Superior temporal gyrus (tissue), 1 donor: ENCODE data around the gene UHRF1.
"Not testable (repeated sequence)": the region's sequence is repeated elsewhere in the genome, so short reads cannot be mapped to it uniquely, and the experiment has no call there.

ENCODE experiments used
- DNase-seq: peaks from one replicate; pipeline ENCODE4 v3.0.0-alpha.2; 2016; ENCODE audit errors: extremely low spot score

Gene UHRF1

DNA sequence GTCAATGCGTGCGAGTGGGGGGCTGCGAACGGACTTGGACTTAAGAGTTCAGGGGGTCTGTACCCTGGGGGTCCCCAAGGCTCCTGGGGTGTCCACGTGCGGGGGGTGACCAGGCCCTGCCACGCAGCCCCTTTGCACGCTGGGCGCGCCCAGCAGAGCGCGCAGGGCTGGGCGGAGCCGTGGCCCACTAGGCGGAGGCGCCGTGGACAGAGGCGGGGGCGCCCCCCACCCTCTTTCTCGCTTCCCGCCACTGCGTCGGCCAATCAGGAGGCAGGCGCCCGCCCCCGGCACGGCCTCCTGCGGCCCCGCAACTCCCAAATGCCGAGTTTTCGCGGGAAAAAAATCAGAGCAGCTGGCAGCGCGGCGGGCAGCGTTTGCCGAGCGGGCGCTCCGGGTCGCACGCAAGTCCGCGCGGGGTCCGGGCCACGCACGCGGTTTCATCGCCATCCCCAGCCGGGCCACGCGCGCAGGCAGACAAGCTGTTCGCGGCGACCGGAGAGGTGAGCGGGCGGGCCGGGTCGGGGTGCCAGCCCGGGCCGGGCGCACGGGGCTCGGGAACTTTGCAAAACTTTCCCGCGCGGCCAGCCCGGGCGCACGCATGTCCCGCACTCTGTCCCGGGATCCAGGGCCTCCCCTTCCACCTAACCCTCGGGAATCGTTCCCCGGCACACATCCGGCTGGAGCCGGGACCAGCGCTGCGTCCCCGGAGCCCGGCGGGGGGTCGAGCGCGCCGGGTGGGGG lies at the start of gene UHRF1:
UHRF1 (plus strand) TSS at position 346 of the 741 bp plus-strand sequence. CDS start 1,385 bp downstream, outside the sequence.
- DNase-seq = no peak

DNA sequence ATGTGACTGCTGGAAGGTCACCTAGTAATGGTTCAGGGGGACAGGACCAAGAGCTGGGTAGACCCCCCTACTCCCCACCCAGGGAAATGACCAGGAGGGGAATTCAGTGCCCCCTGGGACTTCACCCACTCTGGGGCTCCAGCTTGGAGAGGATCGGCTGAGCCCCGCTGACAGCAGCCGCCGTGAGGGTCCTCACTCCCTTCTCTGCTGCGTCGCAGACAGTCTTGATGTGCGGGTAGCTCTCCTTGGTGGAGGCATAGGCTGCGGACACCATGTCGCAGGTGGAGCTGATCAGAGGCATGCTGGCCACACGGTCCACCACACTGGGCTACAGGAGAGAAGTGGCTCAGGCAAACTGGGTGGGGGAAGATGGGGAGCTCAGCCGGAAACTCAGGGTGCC lies 49.6 kb upstream of the UHRF1 start:
- DNase-seq = no peak

DNA sequence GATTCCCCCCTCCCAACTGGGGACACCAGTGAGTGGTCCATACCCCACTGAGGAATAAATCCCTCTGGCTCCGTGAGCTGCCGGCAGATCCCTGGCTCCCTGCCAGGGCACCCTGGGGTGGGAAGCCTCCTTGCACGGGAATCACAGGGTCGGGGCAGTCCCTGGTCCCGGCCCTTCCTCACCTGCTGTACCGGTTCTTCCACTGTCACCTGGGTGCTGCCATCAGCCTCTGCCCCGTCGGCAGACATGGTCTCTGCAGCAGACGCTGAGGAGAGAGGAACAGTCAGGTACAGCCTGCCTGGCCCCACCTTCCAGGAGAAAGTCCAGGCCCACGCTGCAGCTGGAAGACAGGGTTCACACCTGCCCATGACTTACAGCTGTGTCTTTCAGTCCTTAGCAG lies 48.2 kb upstream of the UHRF1 start:
- no peak for DNase-seq

DNA sequence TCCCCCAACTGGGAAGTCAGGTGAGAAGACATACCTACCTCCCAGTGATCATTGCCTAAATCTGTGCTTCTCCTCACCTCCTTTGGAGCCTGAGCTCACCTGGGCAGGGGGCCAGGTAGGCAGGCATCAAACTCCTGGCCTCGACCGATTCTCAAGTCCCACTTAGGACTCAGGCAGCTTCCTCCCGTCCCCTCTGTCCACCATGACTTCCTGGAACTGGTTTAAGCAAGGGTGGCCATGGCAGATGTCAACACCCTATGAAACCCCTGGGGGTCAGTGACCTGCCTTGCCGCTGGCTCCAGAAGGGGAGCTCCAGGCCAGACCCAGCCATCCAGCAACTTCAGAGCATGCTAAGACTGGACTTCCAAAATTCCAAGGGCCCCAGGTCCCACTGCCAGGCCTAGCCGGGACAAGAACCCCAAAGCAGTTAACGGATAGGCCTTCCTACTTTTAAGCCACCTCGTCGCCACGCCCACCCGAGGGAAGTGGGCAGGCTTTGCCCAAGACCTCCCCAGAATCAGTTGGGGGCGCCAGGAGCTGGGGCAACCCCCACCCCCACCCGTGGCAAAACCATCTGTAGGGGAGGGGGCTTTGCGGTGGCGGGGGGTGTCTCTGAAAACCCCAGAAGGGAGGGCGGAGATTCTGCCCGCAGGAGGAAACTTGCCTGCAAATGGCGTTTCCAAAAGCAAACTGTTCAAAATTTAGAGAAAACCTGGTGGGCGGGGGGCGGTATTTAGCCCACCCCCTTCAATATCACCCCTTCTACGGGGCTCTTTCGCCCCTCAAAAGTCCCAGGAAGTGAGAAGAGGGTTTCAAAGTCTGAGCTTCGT lies 42.5 kb upstream of the UHRF1 start:
- DNase-seq = no peak

DNA sequence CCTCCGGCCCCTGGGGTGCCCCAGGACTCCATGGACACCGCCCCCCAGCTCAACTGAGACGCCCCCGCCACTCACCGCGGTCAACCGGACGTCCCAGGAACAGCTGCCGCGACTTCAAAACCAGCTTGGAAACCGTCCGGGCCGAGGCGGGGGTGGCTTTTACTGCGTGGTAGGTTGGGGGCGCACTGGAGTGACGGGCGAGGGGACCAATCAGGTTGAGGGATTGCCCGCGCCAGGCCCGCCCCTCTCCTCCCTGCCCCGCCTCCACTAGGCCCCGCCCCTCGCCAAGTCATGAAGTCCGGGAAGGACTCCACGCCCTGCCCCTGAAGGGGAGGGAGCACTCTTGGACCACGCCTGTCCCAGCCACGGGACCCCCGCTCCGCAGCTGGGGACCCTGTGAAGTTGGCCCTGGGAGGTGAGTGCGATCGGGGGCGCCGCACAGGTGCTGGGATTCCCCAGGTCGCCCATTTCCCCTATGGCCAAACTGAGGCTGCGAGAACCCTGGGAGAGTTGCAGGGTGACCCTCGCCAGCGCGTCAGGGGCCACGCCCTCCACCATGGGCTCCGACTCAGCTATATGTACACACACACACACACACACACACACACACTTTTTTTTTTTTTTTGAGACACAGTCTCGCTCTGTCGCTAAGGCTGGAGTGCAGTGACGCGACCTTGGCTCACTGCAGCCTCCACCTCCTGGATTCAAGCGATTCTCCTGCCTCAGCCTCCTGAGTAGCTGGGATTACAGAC lies 41.6 kb upstream of the UHRF1 start, which contains the start of gene PLIN3:
PLIN3 (minus strand) TSS at position 134 of the 752 bp plus-strand sequence. CDS start 6,273 bp downstream, outside the sequence.
- DNase-seq = peak; percentile 83

DNA sequence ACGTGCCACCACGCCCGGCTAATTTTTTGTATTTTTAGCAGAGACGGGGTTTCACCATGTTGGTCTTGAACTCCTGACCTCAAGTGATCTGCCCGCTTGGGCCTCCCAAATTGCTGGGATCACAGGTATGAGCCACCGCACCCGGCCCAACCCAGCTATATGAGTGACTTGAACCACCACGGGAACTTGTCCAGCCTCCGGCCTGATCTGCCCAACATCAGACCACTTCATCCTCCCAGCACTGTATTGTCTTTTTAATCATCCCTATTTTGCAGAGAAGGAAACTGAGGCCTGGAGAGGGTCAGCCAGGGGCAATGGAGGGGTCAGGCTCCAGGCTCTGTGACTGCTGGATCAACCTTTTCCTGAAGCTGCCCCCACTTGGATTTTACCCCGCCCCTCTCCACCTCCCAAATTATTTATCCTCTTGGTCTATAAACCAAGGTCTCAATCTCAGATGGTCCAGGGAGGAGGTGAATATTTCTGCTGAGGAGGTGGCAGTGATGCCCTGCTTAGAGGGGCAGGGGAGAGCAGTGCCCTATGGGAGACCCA lies 40.9 kb upstream of the UHRF1 start:
- no peak for DNase-seq

DNA sequence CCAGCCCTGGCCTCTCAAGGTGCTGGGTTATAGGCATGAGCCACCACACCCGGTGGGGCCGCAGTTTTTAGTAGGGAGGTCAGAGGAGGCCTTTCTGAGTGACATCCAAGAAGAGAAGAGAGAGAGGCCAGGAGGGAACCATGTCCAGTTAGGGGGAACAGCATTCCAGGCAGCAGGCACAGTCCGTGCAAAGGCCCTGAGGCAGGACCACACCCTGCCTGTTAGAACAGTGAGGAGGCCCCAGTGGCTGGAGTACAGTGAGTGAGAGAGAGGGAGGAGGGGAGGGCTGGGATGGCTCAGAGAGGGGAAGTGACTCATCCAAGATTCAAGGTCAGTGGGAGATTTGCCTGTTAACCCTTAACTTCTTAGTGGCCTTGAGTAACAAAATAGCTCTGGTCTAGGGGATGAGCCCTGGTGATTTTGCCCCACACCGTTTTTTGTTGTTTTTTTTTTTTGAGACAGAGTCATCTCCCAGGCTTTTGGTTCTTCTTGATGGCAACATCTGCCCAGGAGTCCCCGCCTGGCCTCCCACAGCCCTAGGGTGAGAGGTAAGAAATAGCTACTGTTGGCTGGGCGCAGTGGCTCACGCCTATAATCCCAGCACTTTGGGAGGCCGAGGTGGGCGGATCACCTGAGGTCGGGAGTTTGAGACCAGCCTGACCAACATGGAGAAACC lies 39.1 kb upstream of the UHRF1 start:
- no peak for DNase-seq

DNA sequence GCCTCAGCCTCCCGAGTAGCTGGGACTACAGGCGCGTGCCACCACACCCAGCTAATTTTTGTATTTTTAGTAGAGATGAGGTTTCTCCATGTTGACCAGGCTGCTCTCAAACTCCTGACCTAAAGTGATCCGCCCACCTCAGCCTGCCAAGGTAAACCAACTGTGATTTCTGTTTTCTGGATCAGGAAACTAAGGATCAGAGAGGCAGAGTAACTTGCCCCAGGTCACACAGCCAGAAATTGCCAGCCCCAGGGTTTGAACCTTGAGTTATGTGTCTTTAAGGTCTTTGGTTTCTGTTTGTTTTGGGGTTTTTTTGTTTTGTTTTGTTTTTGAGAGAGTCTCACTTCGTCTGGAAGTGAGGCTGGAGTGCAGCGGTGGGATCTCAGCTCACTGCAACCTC lies 37.6 kb upstream of the UHRF1 start:
- no peak for DNase-seq

DNA sequence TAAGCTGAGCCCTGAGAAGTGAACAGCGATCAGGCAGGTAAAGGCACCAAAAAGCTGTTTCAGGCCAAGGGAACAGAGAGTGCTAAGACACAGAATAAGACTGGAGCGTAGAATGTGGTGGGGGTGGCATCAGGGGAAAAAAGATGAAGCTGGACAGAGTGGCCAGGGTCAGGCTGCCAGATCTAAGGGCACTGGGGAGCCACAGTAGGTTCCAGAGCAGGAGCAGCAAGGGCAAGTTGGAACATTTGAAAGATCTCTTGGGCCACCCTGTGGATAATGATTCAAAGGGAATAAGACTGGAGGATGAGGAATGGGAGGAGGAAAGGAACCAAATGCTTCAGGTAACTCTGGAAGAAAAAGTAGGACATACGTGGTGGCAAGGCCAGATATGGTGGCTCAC lies 35.4 kb upstream of the UHRF1 start:
- no peak for DNase-seq

DNA sequence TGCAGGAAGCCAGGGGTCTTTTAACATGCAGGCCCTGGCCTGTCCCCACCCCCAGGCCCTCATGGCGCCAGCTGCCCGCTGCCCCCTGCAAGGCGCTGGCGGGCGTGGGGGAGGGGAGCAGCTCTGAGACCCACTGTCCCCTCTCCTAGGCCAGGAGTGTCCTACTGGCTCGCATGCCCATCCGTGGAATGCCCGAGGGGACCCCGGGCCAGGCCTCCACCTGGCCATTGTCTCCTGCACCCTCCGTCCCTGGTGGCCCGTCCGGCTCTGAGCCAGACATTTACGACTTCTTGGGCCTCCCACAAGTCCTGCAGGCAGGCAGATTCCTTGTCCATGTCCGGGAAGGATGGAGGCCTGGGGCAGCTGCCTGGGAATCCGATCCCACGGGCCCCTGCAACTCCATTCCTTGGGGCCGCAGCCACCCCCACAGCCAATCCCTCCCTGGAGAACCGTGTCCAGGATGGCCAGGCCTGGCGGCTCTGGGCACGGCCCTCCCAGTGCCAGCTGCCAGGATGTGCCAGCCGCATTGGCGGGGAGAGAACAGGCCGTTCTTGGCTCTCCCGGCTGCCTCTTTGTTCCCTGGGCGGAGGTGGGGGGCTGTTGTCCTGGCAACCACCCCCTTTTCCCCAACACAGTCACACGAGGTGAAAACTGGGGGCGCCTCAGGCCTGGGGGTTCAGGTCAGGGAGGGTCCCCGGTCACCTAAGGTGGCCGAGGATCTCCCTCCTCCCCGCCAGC lies 31.4 kb upstream of the UHRF1 start:
- DNase-seq = peak; percentile 94

DNA sequence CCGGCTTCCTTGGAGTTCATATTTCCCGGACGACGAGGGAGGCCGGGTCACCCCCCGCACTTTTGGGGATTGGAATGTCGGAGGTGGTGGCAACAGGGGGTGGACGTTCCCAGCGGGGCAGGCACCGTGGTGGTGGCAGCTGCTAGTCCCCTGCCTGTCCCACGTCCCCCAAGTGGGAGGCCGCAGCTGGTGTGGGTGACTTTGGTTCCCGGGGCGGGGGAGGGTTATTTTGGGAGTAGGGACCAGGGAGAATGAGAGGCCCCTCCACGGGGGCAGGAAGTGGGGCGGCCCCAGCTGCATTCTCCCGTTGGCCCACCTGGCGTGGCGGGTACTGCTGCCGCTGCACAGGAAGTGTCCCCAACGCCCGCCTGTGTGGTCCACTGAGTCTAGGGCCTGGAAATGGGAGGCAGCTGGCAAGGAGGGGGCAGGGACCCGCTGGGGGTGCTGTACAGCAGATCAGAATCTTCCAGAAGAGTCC lies 30.8 kb upstream of the UHRF1 start:
- peak; percentile 59 for DNase-seq

DNA sequence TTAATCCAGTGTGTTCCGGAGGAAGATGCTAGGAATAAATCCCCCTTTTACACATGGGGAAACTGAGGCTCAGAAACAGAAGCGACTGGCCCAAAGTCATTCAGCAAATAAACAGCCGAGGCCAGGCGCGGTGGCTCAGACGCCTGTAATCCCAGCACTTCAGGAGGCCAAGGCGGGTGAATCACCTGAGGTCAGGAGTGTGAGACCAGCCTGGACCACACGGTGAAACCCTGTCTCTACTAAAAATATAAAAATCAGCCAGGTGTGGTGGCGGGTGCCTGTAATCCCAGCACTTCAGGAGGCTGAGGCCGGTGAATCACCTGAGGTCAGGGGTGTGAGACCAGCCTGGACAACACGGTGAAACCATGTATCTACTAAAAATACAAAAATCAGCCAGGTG lies 30.3 kb upstream of the UHRF1 start:
- no peak for DNase-seq

DNA sequence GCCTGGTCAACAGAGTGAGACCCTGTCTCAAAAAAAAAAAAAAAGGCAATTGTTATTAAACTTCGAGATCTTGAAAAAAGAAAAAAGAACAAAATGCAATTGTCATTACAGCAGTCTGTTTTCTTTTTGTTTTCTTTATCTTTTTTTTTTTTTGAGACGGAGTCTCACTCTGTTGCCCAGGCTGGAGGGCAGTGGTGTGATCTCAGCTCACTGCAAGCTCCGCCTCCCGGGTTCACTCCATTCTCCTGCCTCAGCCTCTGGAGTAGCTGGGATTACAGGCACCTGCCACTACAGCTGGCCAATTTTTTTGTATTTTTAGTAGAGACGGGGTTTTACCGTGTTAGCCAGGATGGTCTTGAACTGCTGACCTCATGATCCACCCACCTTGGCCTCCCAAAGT lies 26.4 kb upstream of the UHRF1 start:
- DNase-seq = not testable (repeated sequence)

DNA sequence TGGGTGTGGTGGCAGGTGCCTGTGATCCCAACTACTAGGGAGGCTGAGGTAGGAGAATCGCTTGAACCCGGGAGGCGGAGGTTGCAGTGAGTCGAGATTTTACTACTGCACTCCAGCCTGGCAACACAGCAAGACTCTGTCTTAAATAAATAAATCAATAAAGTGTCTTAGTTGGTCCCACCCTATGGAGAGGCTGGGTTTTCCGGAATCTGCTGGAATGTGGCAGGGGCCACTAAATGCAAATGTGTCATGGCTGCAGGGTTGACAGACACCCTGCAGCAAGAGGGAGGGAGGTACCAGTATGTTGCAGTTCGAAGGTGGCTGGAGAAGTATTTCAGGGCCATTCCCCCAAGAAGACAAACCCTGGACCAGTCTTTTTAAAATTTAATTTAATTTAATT lies 24.3 kb upstream of the UHRF1 start:
- not testable (repeated sequence) for DNase-seq

DNA sequence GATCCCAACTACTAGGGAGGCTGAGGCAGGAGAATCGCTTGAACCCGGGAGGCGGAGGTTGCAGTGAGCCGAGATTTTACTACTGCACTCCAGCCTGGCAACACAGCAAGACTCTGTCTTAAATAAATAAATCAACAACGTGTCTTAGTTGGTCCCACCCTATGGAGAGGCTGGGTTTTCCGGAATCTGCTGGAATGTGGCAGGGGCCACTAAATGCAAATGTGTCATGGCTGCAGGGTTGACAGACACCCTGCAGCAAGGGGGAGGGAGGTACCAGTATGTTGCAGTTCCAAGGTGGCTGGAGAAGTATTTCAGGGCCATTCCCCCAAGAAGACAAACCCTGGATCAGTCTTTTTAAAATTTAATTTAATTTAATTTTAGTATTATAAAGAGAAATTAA lies 21.5 kb upstream of the UHRF1 start:
- not testable (repeated sequence) for DNase-seq

DNA sequence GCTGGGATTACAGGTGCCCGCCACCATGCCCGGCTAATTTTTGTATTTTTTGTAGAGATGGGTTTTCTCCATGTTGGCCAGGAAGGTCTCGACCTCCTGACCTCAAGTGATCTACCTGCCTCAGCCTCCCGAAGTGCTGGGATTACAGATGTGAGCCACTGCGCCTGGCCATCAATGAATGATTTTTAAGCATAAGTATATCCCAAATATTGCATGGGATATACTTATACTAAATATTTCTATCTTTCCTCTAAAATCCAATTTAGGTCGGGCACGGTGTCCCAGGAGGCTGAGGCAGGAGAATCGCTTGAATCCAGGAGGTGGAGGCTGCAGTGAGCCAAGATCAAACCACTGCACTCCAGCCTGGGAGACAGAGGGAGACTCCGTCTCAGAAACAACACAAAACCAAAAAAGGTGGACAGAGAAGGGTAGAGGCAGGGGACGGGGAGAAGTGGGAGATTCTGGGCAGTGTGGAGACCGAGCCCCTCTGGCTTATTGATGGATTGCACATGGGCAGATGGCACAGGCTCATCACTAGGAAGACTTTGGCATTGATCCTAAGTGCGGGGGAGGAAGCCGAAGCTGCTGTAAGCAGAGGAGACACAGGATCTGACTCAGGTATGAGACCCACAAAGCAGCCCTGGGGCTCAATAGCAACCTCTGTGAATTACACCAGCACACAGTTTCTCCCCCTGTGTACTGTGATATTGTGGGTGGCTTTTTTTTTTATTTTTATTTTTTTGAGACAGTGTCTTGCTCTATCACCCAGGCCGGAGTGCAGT lies 20.1 kb upstream of the UHRF1 start:
- DNase-seq = no peak

DNA sequence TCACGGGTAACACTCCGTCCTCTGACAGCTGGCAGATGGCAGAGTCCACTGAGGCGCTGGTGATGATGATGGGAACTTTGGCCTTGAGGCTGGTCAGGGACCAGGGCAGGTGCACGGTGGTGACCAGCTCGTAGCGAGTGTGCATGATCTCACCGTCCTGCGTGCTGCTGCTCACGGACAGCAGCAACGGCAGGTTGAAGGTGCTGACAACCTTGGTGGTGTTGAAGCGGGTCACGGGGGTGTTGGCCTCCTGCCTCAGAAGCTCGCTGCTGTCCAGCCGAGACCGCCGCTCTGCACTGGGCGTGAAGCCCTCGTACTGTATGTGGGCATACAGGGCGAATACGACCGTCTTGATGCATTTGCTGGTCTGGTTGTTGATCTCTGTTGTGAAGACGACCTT lies 18.2 kb upstream of the UHRF1 start:
- no peak for DNase-seq

DNA sequence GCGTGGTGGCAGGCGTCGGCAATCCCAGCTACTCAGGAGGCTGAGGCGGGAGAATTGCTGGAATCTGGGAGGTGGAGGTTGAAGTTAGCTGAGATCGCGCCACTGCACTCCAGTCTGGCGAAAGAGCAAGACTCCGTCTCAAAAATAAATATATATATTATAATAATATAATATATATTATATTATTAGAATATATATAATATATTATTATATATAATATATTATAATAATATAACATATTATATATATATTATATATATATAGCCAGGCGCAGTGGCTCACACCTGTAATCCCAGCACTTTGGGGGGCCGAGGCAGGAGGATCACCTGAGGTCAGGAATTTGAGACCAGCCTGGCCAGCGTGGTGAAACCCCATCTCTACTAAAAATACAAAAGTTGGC lies 16.3 kb upstream of the UHRF1 start:
- DNase-seq = not testable (repeated sequence)

DNA sequence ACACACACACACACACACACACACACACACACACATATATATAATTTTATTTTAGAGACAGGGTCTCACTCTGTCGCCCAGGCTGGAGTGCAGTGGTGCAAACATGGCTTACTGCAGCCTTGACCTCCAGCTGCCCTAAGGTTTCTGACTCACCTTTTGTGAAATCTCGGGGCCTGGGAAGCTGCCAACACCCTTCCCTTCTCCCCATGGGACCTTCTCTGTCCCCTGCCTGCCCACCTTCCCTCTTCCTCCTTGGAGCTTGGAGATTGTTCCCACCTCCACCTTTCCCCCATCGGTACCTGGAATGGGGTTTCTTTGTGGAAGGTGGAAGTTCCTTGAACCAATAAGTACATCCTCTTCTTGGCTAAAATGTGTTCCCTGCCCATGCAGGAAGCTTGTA lies 12.9 kb upstream of the UHRF1 start:
- DNase-seq = no peak

DNA sequence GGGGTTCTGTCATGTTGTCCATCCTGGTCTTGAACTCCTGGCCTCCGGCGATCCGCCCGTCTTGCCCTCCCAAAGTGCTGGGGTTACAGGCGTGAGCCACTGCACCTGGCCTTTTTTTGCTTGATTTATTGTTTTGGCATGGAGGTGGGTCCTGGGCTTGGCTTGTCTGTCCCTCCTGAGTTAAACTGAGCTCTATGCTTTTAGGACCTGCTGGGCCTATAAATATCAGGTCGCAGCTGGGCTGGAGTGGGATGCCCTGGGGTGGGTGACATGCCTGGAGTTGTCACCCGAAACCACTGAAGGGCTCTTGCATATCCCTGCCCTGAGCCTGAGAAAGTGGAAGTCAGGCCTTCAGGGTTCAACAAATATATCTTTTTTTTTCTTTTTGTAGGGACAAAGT lies 12.2 kb upstream of the UHRF1 start:
- DNase-seq = no peak
